Measurements from ENCODE around the gene SLC37A1.
"Not testable (repeated sequence)": the region's sequence is repeated elsewhere in the genome, so short reads cannot be mapped to it uniquely, and the experiment has no call there.

SLC37A1 gene

DNA sequence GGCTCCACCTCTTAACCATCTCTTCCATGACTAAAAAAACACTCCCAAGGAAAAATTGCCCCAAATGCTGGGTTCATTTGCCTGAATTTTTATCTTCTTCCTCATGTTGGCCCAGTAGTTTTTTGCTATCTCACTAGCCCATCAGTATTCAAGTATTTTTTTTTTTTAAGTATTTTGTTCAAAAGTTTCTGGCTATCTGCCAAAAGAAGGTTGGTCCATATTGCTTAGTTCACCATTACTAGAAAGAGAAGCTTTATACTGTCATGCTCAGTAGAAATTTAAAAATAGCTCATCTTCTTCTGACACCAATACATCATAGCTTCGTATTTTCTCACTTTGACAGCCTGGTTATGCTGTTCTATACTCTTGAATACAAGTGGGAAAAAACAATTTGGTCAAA is 98.7 kb downstream of the SLC37A1 start:
- in situ Hi-C loops (cut with MboI; ENCODE audit: low sequenced_read_pairs), result no loop called here

DNA sequence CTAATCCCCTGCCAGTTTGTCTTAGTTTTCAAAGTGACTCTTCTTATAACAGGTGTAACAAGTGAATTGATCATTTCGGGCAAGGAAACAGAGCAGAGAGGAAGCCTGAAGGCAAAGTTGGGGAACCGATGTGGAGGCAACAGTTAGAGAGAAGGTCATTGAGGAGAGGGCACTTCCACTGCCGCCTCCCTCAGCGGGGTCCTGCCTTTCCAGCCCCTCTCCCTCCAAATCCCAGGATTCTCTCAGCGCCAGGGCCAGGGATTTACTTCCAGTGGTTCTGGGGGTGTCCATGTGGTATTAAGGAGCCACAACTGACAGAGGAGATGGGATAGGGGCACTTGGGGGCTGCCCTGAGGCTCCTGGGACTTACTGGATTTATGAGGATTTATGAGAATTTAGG is 100.1 kb downstream of the SLC37A1 start:
- in situ Hi-C loops (cut with MboI; ENCODE audit: low sequenced_read_pairs), result no loop called here

DNA sequence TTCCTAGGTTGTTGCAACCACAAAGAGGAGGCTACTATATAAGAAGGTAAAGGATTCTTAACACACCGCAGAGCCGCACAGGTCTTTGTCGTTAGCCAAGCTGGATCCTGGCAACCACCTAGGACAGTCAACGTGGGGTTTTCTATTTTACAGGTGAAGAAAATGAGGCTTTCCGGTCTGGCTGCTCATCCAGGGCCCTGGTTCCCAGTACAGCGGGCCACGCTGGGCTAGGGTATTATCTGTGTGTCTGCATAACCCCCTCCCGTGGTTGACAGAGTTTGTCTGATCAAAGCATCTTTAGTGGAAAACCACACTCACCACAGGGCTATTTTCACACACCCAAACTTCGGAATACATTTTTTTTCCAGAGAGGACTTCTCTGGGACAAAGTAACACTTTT is 100.7 kb downstream of the SLC37A1 start:
- in situ Hi-C loops (cut with MboI; ENCODE audit: low sequenced_read_pairs), result no loop called here

DNA sequence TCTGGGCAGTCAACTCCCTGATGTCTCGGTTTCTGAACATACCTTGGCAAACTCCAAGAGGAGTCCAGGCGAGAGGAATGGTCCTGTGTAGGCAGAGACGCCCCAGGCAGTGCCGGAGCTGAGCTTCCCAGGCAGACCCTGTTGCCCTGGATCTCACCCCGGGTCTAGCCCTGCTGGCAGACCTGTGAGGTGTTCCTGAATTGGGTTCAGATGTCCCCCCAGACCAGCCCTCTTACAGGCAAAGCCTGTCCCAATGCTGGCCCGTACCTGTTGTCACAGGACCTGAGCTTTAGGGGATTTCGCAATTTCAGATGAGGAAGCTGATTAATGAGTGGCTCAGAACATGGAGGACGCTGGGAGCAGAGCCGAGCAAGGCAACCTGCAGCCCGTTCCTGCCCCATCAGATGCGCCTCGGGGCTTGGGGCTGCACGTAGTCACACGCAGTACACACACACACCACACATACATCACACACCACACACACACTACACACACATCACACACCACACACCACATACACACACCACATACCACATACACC is 101.2 kb downstream of the SLC37A1 start:
- in situ Hi-C loops (cut with MboI; ENCODE audit: low sequenced_read_pairs), result no loop called here

DNA sequence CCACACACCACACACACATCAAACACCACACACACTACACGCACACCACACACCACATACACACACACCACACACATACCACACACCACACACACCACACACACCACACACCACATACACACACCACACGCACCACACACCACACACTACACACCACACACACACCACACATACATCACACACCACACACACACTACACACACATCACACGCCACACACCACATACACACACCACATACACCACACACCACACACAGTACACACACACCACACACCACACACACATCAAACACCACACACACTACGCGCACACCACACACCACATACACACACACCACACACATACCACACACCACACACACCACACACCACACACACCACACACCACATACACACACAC is 101.7 kb downstream of the SLC37A1 start:
- in situ Hi-C loops (cut with MboI; ENCODE audit: low sequenced_read_pairs), result not testable (repeated sequence)

DNA sequence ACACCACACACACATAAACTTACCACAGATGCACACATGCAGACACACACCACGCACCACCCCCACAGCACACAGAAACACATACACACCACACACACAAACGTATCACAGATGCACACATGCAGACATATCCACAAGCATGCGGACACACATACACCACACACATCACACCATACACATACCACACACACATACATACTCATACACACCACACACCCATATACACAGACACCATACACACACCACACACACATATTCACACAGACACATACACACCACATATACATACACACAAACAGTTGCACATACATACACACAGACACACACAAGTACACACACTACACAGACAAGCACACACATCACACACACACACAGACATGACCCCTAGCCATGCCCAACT is 102.3 kb downstream of the SLC37A1 start:
- in situ Hi-C loops (cut with MboI; ENCODE audit: low sequenced_read_pairs), result no loop called here

DNA sequence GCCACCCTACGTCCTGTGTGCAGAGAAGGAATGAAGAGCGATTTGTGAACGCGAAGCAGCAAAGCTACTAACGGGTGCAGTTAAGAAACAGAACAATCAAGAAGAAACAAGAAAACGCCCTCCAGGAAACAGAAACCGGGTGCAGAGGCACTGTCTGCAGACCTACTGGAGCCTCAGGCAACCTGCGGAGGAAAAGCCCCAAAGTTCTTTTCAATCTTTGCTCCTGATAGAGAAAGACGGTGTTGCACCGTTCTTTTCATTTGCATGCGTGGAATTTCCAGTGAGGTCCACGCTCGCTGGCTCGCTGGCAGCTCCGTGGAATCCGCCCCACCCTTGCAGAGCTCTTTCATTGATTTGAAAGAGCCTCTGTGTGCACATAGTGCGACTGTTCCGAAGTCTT is 102.8 kb downstream of the SLC37A1 start:
- in situ Hi-C loops (cut with MboI; ENCODE audit: low sequenced_read_pairs), result no loop called here

DNA sequence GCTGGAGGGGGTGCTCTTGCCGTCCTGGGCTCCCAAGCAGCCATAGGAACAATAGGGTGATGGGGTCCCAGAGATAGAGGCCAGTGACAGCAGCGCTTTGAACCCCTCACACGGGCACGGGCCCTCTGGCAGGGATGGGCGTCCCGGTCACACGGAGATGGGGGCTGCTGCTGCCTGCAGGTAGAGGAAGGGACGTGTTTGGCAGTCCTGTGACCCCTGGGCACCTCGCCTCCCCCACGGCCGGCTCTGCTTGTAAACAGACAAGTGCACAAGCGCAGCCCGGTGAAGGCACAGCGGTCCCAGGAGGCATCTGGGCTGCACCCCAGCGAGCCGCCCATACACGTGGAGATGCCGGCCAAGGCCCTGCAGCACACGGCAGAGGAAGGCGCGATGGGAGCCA is 103.3 kb downstream of the SLC37A1 start:
- in situ Hi-C loops (cut with MboI; ENCODE audit: low sequenced_read_pairs), result no loop called here

DNA sequence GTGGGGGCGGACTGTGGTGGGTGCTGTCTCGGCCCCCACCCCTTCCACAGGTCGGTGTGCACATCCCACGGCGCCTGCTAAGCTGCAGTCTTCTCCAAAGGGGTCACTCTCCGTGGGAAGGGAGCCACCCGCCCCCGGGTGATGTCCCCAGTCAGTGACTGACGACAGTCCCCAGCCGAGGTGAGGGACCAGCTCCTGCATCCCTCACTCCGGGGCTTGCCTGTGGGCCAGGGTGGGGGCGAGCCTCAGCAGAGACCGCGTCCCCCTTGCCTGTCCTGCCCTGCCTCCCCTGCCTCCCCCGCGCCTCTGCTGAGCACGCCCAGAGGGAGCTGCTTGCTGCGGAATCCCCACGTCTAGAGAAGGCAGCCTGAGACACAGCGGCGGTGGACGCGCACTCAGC is 103.8 kb downstream of the SLC37A1 start:
- in situ Hi-C loops (cut with MboI; ENCODE audit: low sequenced_read_pairs), result no loop called here

DNA sequence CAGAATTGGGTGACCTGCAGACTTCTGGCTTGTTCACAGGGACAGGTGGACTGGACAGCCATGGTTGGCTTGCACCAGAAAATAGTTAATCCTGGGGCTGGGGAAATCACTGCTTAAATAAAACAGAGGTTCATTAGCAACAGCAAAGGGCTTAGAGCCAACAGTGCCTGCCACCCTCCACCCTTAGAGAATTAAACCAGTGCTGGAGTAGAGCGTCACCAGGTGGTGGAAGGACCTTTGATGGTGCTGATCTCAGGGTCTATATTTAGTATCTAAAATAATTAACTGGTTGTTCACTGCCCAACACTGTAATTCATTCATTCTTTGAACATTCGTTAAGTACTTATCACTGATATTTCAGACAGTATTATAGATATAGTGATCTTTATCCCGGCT is 105.1 kb downstream of the SLC37A1 start:
- in situ Hi-C loops (cut with MboI; ENCODE audit: low sequenced_read_pairs), result no loop called here

DNA sequence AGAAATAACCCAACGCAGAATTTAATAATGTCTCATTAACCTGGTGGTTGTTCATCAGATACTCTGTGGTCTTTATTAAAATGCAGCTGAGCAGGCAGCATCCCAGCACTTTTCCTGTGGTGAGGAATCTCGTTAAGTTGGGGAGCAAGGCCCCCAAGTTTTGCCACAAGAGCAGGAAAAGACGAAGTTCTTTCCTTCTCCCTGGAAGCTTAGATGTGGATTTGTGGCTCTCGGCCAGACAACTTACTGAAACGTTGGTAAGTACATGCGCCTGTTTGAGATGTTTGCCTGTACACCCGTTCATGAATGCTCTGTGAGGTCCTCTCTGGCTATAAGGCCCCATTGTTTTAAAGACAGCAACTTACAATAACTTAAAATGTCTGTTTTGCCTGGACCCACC is 105.5 kb downstream of the SLC37A1 start:
- in situ Hi-C loops (cut with MboI; ENCODE audit: low sequenced_read_pairs), result no loop called here

DNA sequence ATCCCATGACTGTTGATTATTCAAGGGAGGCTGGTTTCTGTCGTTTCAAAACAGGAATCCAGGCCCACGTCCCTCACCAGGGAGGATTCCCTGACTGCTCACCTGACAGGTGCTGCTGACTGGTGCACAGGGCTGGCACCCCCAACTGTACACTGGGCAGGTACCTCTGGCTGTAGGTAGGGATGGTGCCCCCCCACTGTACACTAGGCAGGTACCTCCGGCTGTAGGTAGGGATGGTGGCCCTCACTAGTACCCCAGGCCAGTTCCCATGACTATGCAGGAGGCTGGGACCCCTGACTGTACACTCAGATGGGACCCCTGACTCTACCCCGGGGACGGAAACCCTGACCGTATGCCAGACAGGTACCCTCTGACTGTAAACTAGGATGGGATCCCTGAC is 106.2 kb downstream of the SLC37A1 start:
- in situ Hi-C loops (cut with MboI; ENCODE audit: low sequenced_read_pairs), result no loop called here

DNA sequence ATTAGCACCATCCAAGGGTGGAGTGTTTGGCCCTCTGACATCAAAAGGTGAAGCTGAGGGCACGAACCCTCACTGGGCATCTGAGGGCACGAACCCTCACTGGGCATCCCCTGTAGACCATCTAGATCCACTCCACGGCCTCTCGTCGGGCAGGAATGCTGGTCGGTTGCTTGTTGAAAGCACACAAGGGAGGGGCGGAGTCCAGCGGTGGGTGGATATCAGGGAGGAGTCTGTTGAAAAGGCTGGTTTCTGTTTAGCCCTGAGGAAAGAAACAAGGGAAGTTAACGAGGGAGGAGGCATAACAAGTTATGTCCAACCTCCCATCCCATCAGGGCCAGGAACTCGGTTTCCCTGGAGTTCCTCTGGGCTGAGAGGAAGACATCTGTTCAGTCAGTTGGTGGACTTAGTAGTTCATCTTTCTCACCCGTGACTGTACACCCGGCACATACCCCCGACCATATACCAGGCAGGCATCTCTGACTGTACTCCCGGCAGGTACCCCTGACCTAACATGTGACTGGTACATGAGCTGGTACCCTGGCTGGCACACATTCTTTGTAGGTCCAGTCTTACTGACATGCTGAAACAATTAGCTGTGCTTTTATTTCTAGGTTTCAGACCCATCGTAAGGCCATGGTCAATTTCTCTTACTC is 107.6 kb downstream of the SLC37A1 start:
- in situ Hi-C loops (cut with MboI; ENCODE audit: low sequenced_read_pairs), result no loop called here

DNA sequence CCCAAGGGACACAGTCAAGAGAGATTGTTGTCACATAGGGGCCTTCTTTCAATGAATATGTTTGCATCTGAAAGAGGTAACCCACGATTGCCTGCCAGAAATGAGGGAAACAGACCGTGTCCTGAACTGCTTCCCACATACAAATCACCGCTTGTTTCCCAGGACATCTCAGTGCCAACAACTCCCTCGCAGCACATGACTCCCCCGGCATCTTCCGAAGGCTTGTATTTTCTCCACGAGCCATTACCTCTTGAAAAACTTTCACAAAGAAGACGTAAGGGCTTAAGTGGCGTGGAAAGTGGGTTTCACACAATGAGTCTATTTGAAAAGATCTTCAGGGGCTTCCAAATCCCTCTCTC is 108.1 kb downstream of the SLC37A1 start:
- in situ Hi-C loops (cut with MboI; ENCODE audit: low sequenced_read_pairs), result no loop called here

DNA sequence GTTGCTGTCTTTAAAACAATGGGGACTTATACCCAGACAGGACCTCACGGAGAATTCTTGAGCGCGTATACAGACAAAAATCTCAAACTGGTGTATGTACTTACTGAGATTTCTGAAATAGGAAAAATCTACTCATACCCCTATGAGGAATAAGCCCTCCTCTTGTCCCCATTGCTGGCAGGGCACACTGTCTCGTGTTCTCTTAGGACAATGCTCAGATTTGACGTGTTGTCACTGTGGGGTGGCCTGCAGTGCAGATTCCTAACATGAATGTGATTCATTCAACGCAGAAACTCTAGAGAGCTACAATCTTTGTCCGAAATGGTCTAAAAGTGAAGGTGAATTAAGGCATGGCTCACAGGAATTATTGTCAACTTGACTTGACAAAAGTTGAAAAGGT is 108.6 kb downstream of the SLC37A1 start:
- in situ Hi-C loops (cut with MboI; ENCODE audit: low sequenced_read_pairs), result no loop called here

DNA sequence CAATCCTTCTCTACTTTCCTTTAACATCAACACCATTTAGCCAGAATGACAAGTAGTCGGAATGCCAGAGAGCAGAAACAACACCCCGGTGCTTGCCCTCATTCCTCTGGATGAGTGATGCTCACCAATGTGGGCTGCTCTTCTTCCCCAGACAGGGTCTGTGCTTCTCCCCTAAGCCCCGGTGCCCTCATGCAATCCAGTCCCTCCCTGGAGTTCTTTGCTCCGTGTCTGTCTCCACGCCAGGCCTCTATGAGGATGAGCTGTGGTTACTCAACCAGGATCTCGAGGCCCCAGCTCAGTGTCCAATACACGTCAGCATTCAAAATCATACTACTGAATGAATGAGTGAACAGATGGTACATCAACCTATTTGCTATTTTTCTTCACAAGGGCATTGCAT is 110.0 kb downstream of the SLC37A1 start:
- in situ Hi-C loops (cut with MboI; ENCODE audit: low sequenced_read_pairs), result no loop called here

DNA sequence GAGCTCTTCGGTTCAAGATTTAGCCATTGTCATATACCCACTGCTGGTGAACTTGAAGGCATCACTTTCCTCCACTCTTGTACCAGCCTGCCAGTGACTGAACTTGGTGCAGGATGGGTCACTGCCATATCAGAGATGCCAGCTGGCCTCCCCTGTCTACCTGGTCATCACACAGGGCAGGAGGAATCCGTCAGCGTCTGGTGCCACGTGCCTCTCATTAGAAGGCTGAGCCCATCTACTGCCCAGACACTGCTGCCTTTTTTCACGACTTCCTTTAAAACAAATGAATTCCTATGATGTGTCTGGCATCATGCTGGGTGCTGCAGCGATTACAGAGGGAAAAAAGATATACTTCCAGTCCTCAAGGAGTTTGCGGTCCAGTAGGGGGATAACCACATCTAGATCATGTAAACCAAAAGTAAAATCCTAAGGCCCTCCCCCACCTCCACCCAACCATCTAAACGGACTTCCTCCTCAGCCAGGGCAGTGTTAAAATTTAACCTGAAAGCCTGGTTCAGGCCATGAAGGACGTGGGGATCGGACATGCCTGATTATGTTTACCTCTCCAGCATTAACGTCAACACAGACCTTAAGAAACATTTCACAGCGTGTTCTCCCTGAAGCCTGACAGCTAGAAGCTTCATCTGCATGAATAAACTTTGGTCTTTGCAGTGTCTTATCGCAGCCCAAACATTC is 110.6 kb downstream of the SLC37A1 start:
- in situ Hi-C loops (cut with MboI; ENCODE audit: low sequenced_read_pairs), result no loop called here

DNA sequence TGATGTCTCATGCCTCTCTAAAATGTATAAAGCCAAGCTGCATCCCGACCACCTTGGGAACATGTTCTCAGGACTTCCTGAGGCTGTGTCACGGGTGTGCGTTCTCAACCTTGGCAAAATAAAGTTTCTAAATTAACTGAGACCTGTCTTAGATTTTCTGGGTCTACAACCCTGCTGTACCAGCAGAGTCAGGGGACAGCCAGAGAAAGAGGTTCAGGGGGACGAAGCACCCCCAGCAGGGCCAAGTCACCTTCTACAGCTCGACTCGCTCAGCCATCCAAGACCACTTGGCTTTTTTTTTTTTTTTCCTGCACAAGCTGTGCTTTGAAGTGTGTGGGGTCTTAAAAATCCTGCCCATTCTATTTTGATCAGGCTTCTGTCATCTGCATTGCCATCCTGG is 111.3 kb downstream of the SLC37A1 start:
- in situ Hi-C loops (cut with MboI; ENCODE audit: low sequenced_read_pairs), result no loop called here

DNA sequence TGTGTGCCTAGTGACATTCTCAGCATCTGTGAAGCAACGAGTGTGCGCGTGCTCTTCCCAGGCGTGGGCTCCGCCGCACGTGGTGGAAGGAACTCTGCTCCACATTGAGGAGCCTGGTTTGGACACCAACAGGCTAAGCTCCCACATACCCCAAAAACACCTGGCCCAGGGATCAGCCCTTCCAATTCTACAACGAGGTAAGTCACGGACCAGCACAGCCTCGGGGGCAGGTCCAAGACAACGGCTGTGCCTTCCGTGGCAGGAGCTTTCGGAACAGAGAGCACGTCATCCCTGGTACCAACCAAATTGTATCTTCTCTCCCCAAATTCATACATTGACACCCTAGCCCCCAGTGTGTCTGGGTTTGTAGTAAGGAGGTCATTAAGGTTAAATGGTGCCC is 112.5 kb downstream of the SLC37A1 start:
- in situ Hi-C loops (cut with MboI; ENCODE audit: low sequenced_read_pairs), result no loop called here

DNA sequence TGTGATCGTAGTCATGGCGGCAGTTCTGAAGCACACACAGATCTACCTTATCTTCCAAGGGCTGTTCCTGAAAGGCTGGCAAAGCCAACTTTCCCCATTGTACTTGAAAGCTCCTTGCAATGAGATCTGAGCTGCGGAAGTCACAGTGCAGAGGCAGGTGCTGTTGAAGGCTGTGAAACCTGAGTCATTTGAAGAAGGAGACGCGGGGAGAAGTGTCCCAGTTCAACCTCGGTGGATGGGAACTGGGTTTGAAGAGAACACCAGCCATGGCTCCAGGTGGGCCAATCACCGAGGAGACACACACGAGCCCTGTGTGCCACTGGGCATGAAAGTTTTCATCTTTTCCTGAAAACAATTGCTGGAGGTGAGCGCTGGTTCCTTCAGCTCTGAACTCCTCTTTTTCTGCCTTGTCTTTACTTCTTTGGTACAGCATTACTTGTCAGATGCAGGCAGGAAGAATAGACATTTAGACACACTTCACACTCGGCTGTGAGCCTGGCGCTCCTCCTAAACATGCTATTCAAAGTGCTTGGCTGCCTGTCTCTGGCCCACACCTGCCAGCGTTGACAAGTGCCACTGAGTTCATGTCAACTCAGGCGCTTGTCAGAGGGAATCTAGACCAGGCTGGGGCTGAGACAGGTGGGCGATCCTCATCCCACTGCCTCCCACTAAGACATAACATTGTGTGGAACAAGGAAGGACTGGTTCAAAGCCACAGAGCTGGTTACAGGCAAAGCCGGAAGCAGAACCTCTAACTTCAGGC is 114.1 kb downstream of the SLC37A1 start:
- in situ Hi-C loops (cut with MboI; ENCODE audit: low sequenced_read_pairs), result no loop called here

DNA sequence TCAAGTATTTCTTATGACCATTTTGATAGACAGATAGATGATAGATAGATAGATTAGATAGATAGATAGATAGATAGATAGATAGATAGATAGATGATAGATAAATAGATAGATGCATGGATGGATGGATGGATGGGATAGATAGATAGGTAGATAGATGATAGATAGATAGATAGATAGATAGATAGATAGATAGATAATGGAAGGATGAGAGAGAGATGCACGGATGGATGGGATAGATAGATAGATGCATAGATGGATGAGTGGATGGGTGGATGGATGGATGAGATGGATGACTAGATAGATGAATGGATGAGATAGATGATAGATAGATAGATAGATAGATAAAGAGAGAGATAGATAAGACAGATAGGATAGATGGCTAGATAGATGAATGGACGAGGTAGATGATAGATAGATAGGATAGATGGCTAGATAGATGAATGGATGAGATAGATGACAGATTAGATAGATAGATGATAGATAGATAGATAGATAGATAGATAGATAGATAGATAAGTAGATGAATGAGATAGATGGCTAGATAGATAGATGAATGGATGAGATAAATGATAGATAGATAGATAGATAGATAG is 114.9 kb downstream of the SLC37A1 start:
- in situ Hi-C loops (cut with MboI; ENCODE audit: low sequenced_read_pairs), result not testable (repeated sequence)
